AG04449 (cell line): Measurements from ENCODE around the gene OXT.

ENCODE experiments used
- CTCF ChIA-PET: fragments of 350-600 bp; formaldehyde crosslinking; extraction: SDS; loops from one replicate; lab custom pipeline; 2021; ENCODE audit warnings: antibody characterized with exemption; lab: Yijun Ruan, JAX
- POLR2A ChIA-PET: fragments of 400-600, 350-600 bp; formaldehyde crosslinking; extraction: SDS; loops from one replicate; lab custom pipeline; 2020; ENCODE audit warnings: antibody characterized with exemption, inconsistent platforms; lab: Yijun Ruan, JAX
- DNase-seq: peaks from one replicate; pipeline ENCODE4 v3.0.0-alpha.2; 2010; ENCODE audit warnings: low read depth, low spot score
- H3K4me3 ChIP-seq: 2 replicates; pipeline ENCODE4 v1.5.1; 2011; ENCODE audit warnings: low read depth, mild to moderate bottlenecking, control low read depth, low read length
- CTCF ChIP-seq: IDR thresholded peaks from one replicate; pipeline ENCODE4 v1.5.1; 2011; ENCODE audit warnings: mild to moderate bottlenecking, moderate library complexity, low read length, control low read depth, inconsistent platforms; ENCODE audit not compliant: insufficient read depth; ENCODE audit errors: missing control alignments

OXT gene

GRCh38 chr20:3102575-3103368, 31.4 kb downstream of the OXT start:
- CTCF ChIA-PET, result interaction anchor here (2.9 to 4.2 kb wide), 2 partner anchors 11 to 14 kb away, joined by 15 to 17 read pairs; no protein-coding TSS in a partner anchor
- POLR2A ChIA-PET, result no interaction called here
- TF ChIP-seq CTCF, result no peak

GRCh38 chr20:3103369-3104032, 32.1 kb downstream of the OXT start:
- ChIA-PET POLR2A (no interaction called here), CTCF (interaction anchor here (0.9 to 4.2 kb wide), 5 partner anchors 10 to 50 kb away, joined by 3 to 16 read pairs (median 6); no protein-coding TSS in a partner anchor)
- DNase-seq, result no peak
- TF ChIP-seq CTCF, result no peak
- H3K4me3 ChIP-seq, result no peak overlapping the region

More at GRCh38 chr20:3102575-3103368, 31.4 kb downstream of the OXT start:
- DNase-seq, result no peak
- H3K4me3 ChIP-seq, result no peak overlapping the region

GRCh38 chr20:3105256-3106137, 34.1 kb downstream of the OXT start:
- H3K4me3 ChIP-seq, result no peak overlapping the region
- ChIA-PET POLR2A (no interaction called here), CTCF (interaction anchor here (1.0 to 3.2 kb wide), 3 partner anchors 9 to 52 kb away, joined by 3 to 16 read pairs (median 6); no protein-coding TSS in a partner anchor)
- no peak for DNase-seq
- no peak for TF ChIP-seq CTCF

- DNase-seq, result no peak
- no peak for TF ChIP-seq CTCF
- ChIA-PET CTCF (interaction anchor here (1.0 to 3.2 kb wide), 4 partner anchors 8 to 52 kb away, joined by 3 to 16 read pairs (median 4); no protein-coding TSS in a partner anchor), POLR2A (no interaction called here)
- H3K4me3 ChIP-seq, result no peak overlapping the region
These were observed 34.8 kb downstream of the OXT start for GRCh38 chr20:3106185-3106584.

GRCh38 chr20:3106658-3107463, 35.4 kb downstream of the OXT start:
- no peak overlapping the region for H3K4me3 ChIP-seq
- ChIA-PET POLR2A (no interaction called here), CTCF (interaction anchor here (1.0 to 3.2 kb wide), 3 partner anchors 8 to 53 kb away, joined by 3 to 16 read pairs (median 6); no protein-coding TSS in a partner anchor)
- DNase-seq, result no peak
- no peak for TF ChIP-seq CTCF
